ENCODE measurements around the gene COX19.
"Not testable (repeated sequence)": the region's sequence is repeated elsewhere in the genome, so short reads cannot be mapped to it uniquely, and the experiment has no call there.

The COX19 gene

DNA sequence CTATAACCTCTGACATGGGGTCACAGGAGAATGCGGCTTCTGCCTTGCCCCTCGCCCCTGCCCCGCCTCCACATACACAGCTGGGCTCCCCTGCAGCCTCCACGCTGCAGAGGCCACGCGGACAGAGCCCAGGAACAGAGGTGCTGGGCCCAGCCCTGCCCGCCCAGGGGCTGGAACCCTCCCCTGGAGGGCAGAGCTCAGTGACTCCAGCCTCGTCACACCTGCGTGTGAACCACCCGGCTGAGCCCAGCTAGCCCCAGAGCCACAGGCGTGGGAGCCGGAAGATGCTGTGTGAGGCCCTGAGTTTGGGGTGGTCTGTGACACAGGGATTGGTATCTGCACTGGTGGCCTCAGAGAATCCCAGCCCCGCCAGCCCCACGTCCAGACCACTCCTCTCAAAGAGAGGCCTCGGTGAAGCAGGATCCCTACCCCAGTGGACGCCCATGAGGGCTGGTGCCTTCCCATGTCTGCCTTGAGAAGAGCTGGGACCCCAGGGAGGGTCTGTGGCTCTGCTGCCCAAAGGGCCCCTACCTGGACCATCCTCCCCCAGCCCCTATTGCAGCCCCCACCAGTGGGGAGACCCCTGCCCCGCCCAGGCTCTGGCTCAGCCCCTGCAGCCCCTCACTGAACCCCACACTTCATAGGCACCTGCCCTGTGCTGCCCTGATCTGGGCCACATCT lies 12.8 kb downstream of the COX19 start:
- DNase-seq (ENCODE audit: low read depth), result no peak
- TF ChIP-seq, protein P1, sequence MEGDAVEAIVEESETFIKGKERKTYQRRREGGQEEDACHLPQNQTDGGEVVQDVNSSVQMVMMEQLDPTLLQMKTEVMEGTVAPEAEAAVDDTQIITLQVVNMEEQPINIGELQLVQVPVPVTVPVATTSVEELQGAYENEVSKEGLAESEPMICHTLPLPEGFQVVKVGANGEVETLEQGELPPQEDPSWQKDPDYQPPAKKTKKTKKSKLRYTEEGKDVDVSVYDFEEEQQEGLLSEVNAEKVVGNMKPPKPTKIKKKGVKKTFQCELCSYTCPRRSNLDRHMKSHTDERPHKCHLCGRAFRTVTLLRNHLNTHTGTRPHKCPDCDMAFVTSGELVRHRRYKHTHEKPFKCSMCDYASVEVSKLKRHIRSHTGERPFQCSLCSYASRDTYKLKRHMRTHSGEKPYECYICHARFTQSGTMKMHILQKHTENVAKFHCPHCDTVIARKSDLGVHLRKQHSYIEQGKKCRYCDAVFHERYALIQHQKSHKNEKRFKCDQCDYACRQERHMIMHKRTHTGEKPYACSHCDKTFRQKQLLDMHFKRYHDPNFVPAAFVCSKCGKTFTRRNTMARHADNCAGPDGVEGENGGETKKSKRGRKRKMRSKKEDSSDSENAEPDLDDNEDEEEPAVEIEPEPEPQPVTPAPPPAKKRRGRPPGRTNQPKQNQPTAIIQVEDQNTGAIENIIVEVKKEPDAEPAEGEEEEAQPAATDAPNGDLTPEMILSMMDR (IDR thresholded peaks at IDR 0.05; ENCODE audit: insufficient read depth, low read depth, low read length, missing control alignments), result no peak
- no peak overlapping the region for H3K4me3 ChIP-seq (ENCODE audit: low read length)

DNA sequence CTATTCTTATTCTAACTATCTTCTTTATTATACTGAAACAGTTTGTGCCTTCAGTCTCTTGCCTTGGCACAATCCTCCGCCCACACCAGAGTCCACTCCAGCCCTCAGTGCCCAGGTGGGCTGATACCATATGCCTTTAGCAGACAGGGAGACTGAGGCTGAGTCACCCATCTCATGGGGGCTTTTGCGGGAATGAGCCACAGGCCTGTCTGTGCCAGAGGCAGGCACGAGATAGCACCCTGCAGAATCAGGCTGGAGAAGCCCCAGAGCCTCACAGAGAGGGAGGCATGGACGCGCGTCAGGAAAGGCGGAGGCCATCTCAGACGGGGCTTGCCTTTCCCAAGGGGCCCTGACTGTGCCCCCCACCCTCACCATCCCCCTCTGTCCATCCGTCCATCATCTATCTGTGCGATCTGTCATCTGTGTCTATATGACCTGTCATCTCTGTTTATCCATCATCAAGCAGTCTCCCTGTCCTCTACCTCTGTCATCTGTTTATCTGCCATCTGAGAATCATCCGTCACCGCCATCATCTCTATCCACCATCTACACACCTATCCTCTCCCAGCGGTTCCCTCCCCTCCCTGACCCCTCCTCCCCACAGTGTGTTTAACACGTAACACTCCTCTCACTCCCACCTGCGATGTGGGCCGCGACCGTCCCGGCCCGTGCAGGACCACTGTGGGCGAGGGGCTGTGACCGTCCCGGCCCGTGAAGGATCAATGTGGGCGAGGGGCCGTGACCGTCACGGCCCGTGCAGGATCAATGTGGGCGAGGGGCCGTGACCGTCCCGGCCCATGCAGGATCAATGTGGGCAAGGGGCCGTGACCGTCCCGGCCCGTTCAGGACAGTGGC lies 13.6 kb downstream of the COX19 start:
- no peak overlapping the region for H3K4me3 ChIP-seq (ENCODE audit: low read length)
- TF ChIP-seq, protein P1 (IDR thresholded peaks at IDR 0.05; ENCODE audit: insufficient read depth, low read depth, low read length, missing control alignments), result no peak
- DNase-seq (ENCODE audit: low read depth), result no peak

DNA sequence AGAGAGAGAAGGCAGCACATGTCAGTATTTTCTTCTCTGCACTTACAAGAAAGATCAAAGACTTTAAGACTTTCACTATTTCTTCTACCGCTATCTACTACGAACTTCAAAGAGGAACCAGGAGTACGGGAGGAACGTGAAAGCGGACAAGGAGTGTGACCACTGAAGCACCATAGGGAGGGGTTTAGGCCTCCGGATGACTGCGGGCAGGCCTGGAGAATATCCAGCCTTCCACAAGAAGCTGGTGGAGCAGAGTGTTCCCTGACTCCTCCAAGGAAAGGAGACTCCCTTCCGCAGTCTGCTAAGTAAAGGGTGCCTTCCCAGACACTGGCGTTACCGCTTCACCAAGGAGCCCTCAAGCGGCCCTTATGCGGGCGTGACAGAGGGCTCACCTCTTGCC lies 14.4 kb downstream of the COX19 start:
- DNase-seq (ENCODE audit: low read depth); H3K4me3 ChIP-seq (ENCODE audit: low read length): not testable (repeated sequence)

DNA sequence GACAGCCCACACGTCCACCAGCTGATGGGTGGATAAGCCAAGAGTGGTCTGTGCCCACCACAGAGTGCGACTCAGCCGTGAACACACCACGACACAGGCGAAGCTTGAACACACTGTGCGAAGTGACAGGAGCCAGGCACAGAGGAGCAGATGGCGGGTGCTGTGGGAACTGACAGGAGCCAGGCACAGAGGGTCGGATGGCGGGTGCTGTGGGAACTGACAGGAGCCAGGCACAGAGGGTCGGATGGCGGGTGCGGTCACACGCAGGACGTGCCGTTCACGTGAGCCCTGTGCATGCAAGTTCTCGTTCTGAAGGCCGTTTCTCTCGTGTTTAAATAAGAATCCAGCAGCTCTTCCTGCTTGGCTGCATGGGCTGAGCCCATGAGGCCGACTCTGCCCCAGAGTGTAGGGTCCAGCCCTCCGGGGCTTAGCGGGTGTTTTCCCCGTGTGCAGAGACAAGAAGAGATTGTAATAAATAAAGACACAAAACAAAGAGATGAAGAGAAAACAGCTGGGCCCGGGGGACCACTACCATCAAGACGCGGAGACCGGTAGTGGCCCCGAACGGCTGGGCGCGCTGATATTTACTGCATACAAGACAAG lies 15.0 kb downstream of the COX19 start:
- H3K4me3 ChIP-seq (ENCODE audit: low read length), result no peak overlapping the region
- no peak for DNase-seq (ENCODE audit: low read depth)
- TF ChIP-seq, protein P1 (IDR thresholded peaks at IDR 0.05; ENCODE audit: insufficient read depth, low read depth, low read length, missing control alignments), result no peak

DNA sequence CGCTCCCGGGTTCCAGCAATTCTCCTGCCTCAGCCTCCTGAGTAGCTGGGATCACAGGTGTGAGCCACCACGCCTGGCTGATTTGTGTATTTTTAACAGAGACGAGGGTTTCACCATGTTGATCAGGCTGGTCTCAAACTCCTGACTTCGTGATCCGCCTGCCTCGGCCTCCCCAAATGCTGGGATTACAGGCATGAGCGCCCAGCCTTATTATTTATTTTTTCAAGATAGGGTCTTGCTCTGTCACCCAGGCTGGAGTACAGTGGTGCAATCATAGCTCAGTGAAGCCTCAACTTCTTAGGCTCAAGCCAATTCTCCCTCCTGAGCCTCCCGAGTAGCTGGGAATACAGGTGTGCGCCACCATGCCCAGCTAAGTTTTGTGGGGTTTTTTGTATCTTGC lies 15.6 kb downstream of the COX19 start:
- not testable (repeated sequence) for H3K4me3 ChIP-seq (ENCODE audit: low read length); DNase-seq (ENCODE audit: low read depth)

DNA sequence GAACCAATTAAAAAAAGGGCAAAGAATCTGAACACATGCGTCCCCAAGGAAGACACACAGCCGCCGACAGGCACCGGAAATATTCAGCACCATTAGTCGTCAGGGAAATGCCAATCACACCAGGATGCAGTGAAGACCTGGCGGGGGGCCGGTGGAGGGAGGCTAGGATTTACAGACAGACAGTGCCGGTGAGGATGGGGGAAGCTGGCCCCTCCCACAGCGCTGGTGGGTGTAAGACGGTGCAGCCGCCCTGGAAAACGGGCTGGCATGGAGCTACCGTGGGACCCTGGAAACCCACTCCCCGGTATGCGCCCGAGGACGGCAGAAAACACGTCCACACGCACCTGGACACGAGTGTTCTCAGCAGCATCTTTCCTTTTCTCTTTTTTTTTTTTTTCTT lies 16.1 kb downstream of the COX19 start:
- DNase-seq (ENCODE audit: low read depth), result no peak
- H3K4me3 ChIP-seq (ENCODE audit: low read length), result no peak overlapping the region
- TF ChIP-seq, protein P1 (IDR thresholded peaks at IDR 0.05; ENCODE audit: insufficient read depth, low read depth, low read length, missing control alignments), result no peak

DNA sequence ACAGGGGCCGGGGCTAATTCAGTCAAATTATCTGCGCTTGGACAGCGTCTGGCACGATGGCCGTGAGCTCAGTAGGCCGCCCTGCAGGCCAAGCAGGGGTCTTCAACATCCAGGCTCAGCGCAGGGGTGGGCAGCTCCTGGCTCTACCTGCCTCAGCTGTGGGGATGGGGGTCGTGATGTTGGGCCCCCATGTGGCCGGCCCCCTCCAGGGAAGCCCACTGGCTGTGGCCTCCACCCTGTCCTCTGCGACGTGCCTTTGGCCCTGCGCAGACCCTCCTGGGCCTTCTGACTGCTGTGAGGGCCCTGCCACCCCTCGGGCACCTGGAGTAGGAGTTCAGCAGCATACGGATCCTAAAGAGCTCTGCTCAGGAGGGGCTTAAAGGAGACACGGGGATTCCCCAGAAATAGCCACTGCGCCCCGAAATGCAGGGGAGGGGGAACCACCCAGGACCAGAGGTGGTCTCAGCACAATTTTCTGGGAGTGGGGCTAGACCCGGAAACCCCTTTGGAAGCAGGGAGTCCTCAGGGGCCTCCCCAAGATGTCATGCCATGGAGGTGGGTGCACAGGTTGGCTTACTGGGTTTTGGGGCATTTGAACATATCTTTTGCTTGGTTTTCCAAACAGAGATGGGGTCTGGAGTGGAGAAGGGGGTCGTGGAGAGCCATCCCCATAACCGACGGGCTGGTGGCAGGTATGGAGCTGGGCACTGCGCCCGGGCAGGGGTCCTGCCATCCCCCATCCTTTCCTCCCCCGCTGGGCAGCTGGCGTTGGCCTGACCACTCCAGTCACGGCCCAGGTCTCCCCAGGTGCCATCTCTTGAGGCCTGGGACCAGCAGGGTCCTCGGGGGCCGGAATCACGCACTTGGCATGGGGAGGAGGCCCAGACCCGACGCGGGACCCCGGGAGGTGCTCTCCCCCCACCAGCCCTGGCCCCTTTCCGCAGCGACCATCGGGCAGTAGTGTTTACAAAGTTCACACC lies 16.8 kb downstream of the COX19 start:
- TF ChIP-seq, protein P1 (IDR thresholded peaks at IDR 0.05; ENCODE audit: insufficient read depth, low read depth, low read length, missing control alignments), result no peak
- H3K4me3 ChIP-seq (ENCODE audit: low read length), result no peak overlapping the region
- no peak for DNase-seq (ENCODE audit: low read depth)

All from epithelial cell of esophagus (primary cell).